ENCODE measurements around the gene PLEKHN1.

PLEKHN1 gene

GRCh38 chr1:941015-941587, 25.2 kb upstream of the PLEKHN1 start:
- TF ChIP-seq POLR2A (IDR thresholded peaks at IDR 0.05; ENCODE audit: extremely low read depth, insufficient read length) (no peak), MYC (IDR thresholded peaks at IDR 0.05; ENCODE audit: low read depth, low read length) (no peak)
- TF ChIP-seq, protein P1, sequence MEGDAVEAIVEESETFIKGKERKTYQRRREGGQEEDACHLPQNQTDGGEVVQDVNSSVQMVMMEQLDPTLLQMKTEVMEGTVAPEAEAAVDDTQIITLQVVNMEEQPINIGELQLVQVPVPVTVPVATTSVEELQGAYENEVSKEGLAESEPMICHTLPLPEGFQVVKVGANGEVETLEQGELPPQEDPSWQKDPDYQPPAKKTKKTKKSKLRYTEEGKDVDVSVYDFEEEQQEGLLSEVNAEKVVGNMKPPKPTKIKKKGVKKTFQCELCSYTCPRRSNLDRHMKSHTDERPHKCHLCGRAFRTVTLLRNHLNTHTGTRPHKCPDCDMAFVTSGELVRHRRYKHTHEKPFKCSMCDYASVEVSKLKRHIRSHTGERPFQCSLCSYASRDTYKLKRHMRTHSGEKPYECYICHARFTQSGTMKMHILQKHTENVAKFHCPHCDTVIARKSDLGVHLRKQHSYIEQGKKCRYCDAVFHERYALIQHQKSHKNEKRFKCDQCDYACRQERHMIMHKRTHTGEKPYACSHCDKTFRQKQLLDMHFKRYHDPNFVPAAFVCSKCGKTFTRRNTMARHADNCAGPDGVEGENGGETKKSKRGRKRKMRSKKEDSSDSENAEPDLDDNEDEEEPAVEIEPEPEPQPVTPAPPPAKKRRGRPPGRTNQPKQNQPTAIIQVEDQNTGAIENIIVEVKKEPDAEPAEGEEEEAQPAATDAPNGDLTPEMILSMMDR (IDR thresholded peaks at IDR 0.05; ENCODE audit: low read depth, low read length) = no peak
- TF ChIP-seq, protein P2, sequence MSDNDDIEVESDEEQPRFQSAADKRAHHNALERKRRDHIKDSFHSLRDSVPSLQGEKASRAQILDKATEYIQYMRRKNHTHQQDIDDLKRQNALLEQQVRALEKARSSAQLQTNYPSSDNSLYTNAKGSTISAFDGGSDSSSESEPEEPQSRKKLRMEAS (IDR thresholded peaks at IDR 0.05; ENCODE audit: low read depth, low read length) = no peak
- no peak overlapping the region for H3K4me3 ChIP-seq (ENCODE audit: low read depth, low read length)
- no peak for DNase-seq (ENCODE audit: low read depth)

GRCh38 chr1:941588-942383, 24.5 kb upstream of the PLEKHN1 start:
- peak; percentile 76 for DNase-seq (ENCODE audit: low read depth)
- no peak for TF ChIP-seq MYC (IDR thresholded peaks at IDR 0.05; ENCODE audit: low read depth, low read length)
- no peak for TF ChIP-seq POLR2A (IDR thresholded peaks at IDR 0.05; ENCODE audit: extremely low read depth, insufficient read length)
- TF ChIP-seq, protein P2 (IDR thresholded peaks at IDR 0.05; ENCODE audit: low read depth, low read length) = no peak
- TF ChIP-seq, protein P1 (IDR thresholded peaks at IDR 0.05; ENCODE audit: low read depth, low read length) = no peak
- H3K4me3 ChIP-seq (ENCODE audit: low read depth, low read length) = no peak overlapping the region

DNA sequence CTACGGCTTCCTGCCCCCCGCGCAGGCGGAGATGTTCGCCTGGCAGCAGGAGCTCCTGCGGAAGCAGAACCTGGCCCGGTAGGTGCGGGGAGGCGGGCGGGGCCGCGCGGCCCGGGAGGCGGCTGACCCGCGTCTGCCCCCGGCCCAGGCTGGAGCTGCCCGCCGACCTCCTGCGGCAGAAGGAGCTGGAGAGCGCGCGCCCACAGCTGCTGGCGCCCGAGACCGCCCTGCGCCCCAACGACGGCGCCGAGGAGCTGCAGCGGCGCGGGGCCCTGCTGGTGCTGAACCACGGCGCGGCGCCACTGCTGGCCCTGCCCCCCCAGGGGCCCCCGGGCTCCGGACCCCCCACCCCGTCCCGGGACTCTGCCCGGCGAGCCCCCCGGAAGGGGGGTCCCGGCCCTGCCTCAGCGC, 23.9 kb upstream of the PLEKHN1 start:
- TF ChIP-seq, protein P2 (IDR thresholded peaks at IDR 0.05; ENCODE audit: low read depth, low read length) = no peak
- TF ChIP-seq, protein P1 (IDR thresholded peaks at IDR 0.05; ENCODE audit: low read depth, low read length) = no peak
- TF ChIP-seq MYC (IDR thresholded peaks at IDR 0.05; ENCODE audit: low read depth, low read length) = no peak
- TF ChIP-seq POLR2A (IDR thresholded peaks at IDR 0.05; ENCODE audit: extremely low read depth, insufficient read length) = no peak
- H3K4me3 ChIP-seq (ENCODE audit: low read depth, low read length) = no peak overlapping the region
- no peak for DNase-seq (ENCODE audit: low read depth)

DNA sequence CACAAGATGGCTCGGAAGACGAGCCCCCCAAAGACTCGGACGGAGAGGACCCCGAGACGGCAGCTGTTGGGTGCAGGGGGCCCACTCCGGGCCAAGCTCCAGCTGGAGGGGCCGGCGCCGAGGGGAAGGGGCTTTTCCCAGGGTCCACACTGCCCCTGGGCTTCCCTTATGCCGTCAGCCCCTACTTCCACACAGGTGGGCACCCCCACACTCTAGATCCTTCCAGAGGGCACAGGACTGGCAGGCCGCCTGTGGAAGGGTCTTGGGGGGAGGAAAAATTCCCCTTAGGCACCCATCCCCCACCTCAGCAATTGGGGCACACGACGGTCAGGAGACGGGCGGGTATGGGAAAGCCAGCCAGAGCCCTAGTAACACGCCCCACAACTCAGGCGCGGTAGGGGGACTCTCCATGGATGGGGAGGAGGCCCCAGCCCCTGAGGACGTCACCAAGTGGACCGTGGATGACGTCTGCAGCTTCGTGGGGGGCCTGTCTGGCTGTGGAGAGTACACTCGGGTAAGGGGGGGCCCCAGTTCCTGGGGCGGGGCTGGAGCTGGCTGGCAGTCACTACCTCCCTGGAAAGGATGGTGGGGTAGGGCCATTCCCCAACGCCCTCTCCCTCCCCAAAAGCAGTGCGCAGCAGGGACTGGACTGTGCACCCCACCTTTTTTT, 23.3 kb upstream of the PLEKHN1 start:
- DNase-seq (ENCODE audit: low read depth) = no peak
- TF ChIP-seq, protein P2 (IDR thresholded peaks at IDR 0.05; ENCODE audit: low read depth, low read length) = no peak
- TF ChIP-seq, protein P1 (IDR thresholded peaks at IDR 0.05; ENCODE audit: low read depth, low read length) = no peak
- H3K4me3 ChIP-seq (ENCODE audit: low read depth, low read length) = no peak overlapping the region

- H3K4me3 ChIP-seq (ENCODE audit: low read depth, low read length) = no peak overlapping the region
- no peak for DNase-seq (ENCODE audit: low read depth)
- TF ChIP-seq MYC (IDR thresholded peaks at IDR 0.05; ENCODE audit: low read depth, low read length) (no peak), POLR2A (IDR thresholded peaks at IDR 0.05; ENCODE audit: extremely low read depth, insufficient read length) (no peak)
- TF ChIP-seq, protein P2 (IDR thresholded peaks at IDR 0.05; ENCODE audit: low read depth, low read length) = no peak
- TF ChIP-seq, protein P1 (IDR thresholded peaks at IDR 0.05; ENCODE audit: low read depth, low read length) = no peak
These were observed 22.5 kb upstream of the PLEKHN1 start for GRCh38 chr1:943545-944340.
